ENCODE measurements around the gene UMODL1.

DNA sequence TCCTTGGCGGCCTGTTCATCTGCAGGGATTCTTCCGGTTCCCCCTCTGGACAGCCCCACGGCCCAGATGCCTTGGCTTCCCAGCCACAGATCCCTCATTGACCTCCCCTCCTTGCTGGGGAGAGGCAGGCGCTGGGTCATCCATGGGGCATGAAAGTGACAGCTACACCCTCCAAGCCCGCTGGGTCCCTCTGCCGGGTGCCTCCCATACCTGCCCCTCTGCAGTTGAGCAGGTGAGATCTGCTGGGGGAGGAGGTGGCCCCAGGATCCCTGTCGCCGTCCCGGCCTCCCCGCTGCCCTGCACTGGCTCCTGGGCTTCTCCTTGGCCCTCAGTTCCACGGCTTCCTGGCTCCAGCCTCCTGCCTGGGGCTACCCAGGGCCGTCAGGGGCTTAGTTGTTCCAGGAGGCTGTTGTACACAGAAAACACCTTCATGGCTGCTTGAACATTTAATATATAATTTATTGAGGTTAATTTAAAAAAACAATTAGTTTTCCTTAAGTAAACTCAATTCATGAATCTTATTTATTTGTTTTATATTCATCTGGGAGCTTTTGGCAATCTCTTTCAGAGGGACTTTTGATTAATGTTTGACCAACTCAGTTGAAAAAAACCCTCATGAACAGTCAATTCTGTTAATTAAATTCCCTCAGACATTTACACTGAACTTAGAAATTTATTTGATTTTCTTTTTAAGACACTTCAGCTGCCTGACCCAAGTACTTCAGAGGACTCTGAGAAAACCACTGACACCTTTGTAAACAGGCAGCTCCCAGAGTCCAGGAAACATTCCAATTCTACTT is 80.2 kb downstream of the UMODL1 start:
- TF ChIP-seq GABPA (IDR thresholded peaks at IDR 0.05; ENCODE audit: low read depth, low read length) (no peak), GABPA (CRISPR knock-in tag; IDR thresholded peaks at IDR 0.05; ENCODE audit: low read depth) (no peak), ZNF558 (CRISPR knock-in tag; IDR thresholded peaks at IDR 0.05; ENCODE audit: borderline replicate concordance) (no peak), ARID2 (CRISPR knock-in tag; IDR thresholded peaks at IDR 0.05; ENCODE audit: borderline replicate concordance) (no peak), ZNF569 (CRISPR knock-in tag; IDR thresholded peaks at IDR 0.05; ENCODE audit: borderline replicate concordance) (no peak), EZH2 (conservative IDR thresholded peaks at IDR 0.05; ENCODE audit: low read depth, low read length) (no peak)
